T-helper 1 cell treated with Interleukin-12 subunit alpha and Interleukin-12 subunit beta and Interleukin-4 antibody, amounts not matched to agents 30 μg/mL and 1 μg/mL, for 36 hours (primary cell): ENCODE results near the gene CAMTA1.

Source experiments
- H3K27ac Mint-ChIP-seq: one replicate; pipeline ENCODE4 v1.8.0; 2021; ENCODE audit warnings: mild to moderate bottlenecking, mixed read lengths
- H3K27me3 Mint-ChIP-seq: one replicate; pipeline ENCODE4 v1.8.0; 2021; ENCODE audit warnings: low read depth, mixed read lengths
- H3K36me3 Mint-ChIP-seq: one replicate; pipeline ENCODE4 v1.8.0; 2021; ENCODE audit warnings: low read depth, mixed read lengths
- H3K4me1 Mint-ChIP-seq: one replicate; pipeline ENCODE4 v1.8.0; 2021; ENCODE audit warnings: low read depth, mixed read lengths
- H3K4me3 Mint-ChIP-seq: one replicate; pipeline ENCODE4 v1.8.0; 2021; ENCODE audit warnings: mild to moderate bottlenecking, moderate library complexity, mixed read lengths
- H3K9me3 Mint-ChIP-seq: one replicate; pipeline ENCODE4 v1.8.0; 2021; ENCODE audit warnings: mixed read lengths

CAMTA1 gene

GRCh38 chr1:7671676-7672075 is 886.4 kb downstream of the CAMTA1 start:
- Mint-ChIP-seq H3K27ac (no peak overlapping the region), H3K4me3 (no peak overlapping the region)

GRCh38 chr1:7672864-7673263 is 887.6 kb downstream of the CAMTA1 start:
- no peaks in the 10 kb centered on the region for H3K27me3 Mint-ChIP-seq
- no peaks in the 10 kb centered on the region for H3K4me1 Mint-ChIP-seq
- H3K9me3 Mint-ChIP-seq = no peaks in the 10 kb centered on the region
- no peak overlapping the region for H3K4me3 Mint-ChIP-seq
- H3K36me3 Mint-ChIP-seq = no peaks in the 10 kb centered on the region
- no peak overlapping the region for H3K27ac Mint-ChIP-seq

More at GRCh38 chr1:7671676-7672075, 886.4 kb downstream of the CAMTA1 start:
- Mint-ChIP-seq H3K4me1 (no peaks in the 10 kb centered on the region), H3K9me3 (no peaks in the 10 kb centered on the region), H3K27me3 (no peaks in the 10 kb centered on the region), H3K36me3 (no peaks in the 10 kb centered on the region)

- Mint-ChIP-seq H3K36me3 (no peaks in the 10 kb centered on the region), H3K4me1 (no peaks in the 10 kb centered on the region), H3K27ac (no peak overlapping the region), H3K4me3 (no peak overlapping the region), H3K27me3 (no peaks in the 10 kb centered on the region), H3K9me3 (no peaks in the 10 kb centered on the region)
Observed at GRCh38 chr1:7674972-7675371, 889.7 kb downstream of the CAMTA1 start.

GRCh38 chr1:7675431-7676273 is 890.4 kb downstream of the CAMTA1 start:
- no peaks in the 10 kb centered on the region for H3K4me1 Mint-ChIP-seq

GRCh38 chr1:7676274-7676945 is 891.2 kb downstream of the CAMTA1 start:
- H3K36me3 Mint-ChIP-seq = no peaks in the 10 kb centered on the region
- peaks cover 4% of the 10 kb centered on the region for H3K27me3 Mint-ChIP-seq
- H3K9me3 Mint-ChIP-seq = no peaks in the 10 kb centered on the region
- no peak overlapping the region for H3K4me3 Mint-ChIP-seq
- H3K4me1 Mint-ChIP-seq = no peaks in the 10 kb centered on the region
- no peak overlapping the region for H3K27ac Mint-ChIP-seq

More at GRCh38 chr1:7675431-7676273, 890.4 kb downstream of the CAMTA1 start:
- no peak overlapping the region for H3K4me3 Mint-ChIP-seq
- no peaks in the 10 kb centered on the region for H3K9me3 Mint-ChIP-seq
- no peaks in the 10 kb centered on the region for H3K36me3 Mint-ChIP-seq
- H3K27ac Mint-ChIP-seq = no peak overlapping the region
- H3K27me3 Mint-ChIP-seq = no peaks in the 10 kb centered on the region

GRCh38 chr1:7677111-7677510 is 891.9 kb downstream of the CAMTA1 start:
- Mint-ChIP-seq H3K4me1 (no peaks in the 10 kb centered on the region), H3K27ac (no peak overlapping the region), H3K27me3 (peaks cover 12% of the 10 kb centered on the region), H3K9me3 (no peaks in the 10 kb centered on the region), H3K36me3 (no peaks in the 10 kb centered on the region), H3K4me3 (no peak overlapping the region)

GRCh38 chr1:7677815-7678214 is 892.6 kb downstream of the CAMTA1 start:
- H3K4me1 Mint-ChIP-seq = no peaks in the 10 kb centered on the region
- no peaks in the 10 kb centered on the region for H3K9me3 Mint-ChIP-seq
- H3K27ac Mint-ChIP-seq = no peak overlapping the region
- peaks cover 13% of the 10 kb centered on the region for H3K27me3 Mint-ChIP-seq
- no peaks in the 10 kb centered on the region for H3K36me3 Mint-ChIP-seq
- no peak overlapping the region for H3K4me3 Mint-ChIP-seq

- Mint-ChIP-seq H3K27ac (no peak overlapping the region), H3K9me3 (no peaks in the 10 kb centered on the region), H3K27me3 (peaks cover 13% of the 10 kb centered on the region), H3K36me3 (no peaks in the 10 kb centered on the region), H3K4me1 (no peaks in the 10 kb centered on the region), H3K4me3 (no peak overlapping the region)
Observed at GRCh38 chr1:7678491-7679158, 893.4 kb downstream of the CAMTA1 start.

- H3K4me3 Mint-ChIP-seq = no peak overlapping the region
- no peak overlapping the region for H3K27ac Mint-ChIP-seq
- no peaks in the 10 kb centered on the region for H3K36me3 Mint-ChIP-seq
- no peaks in the 10 kb centered on the region for H3K4me1 Mint-ChIP-seq
- no peaks in the 10 kb centered on the region for H3K9me3 Mint-ChIP-seq
- H3K27me3 Mint-ChIP-seq = peaks cover 13% of the 10 kb centered on the region
Observed at GRCh38 chr1:7679159-7679872, 894.1 kb downstream of the CAMTA1 start.

- Mint-ChIP-seq H3K4me3 (no peak overlapping the region), H3K36me3 (no peaks in the 10 kb centered on the region), H3K4me1 (no peaks in the 10 kb centered on the region), H3K9me3 (no peaks in the 10 kb centered on the region), H3K27ac (no peak overlapping the region), H3K27me3 (peaks cover 13% of the 10 kb centered on the region)
Observed at GRCh38 chr1:7679873-7680206, 894.6 kb downstream of the CAMTA1 start.

- Mint-ChIP-seq H3K4me3 (peak overlapping the region; percentile 72), H3K4me1 (no peaks in the 10 kb centered on the region), H3K27ac (no peak overlapping the region), H3K9me3 (no peaks in the 10 kb centered on the region), H3K27me3 (peaks cover 13% of the 10 kb centered on the region), H3K36me3 (no peaks in the 10 kb centered on the region)
Observed at GRCh38 chr1:7680207-7680954, 895.1 kb downstream of the CAMTA1 start.

GRCh38 chr1:7680955-7681268 is 895.7 kb downstream of the CAMTA1 start:
- H3K27ac Mint-ChIP-seq = no peak overlapping the region
- H3K27me3 Mint-ChIP-seq = peaks cover 13% of the 10 kb centered on the region
- H3K4me1 Mint-ChIP-seq = no peaks in the 10 kb centered on the region
- no peaks in the 10 kb centered on the region for H3K9me3 Mint-ChIP-seq
- no peaks in the 10 kb centered on the region for H3K36me3 Mint-ChIP-seq
- H3K4me3 Mint-ChIP-seq = no peak overlapping the region

GRCh38 chr1:7681401-7681800 is 896.1 kb downstream of the CAMTA1 start:
- H3K27ac Mint-ChIP-seq = no peak overlapping the region
- H3K36me3 Mint-ChIP-seq = no peaks in the 10 kb centered on the region
- H3K4me1 Mint-ChIP-seq = no peaks in the 10 kb centered on the region
- peaks cover 13% of the 10 kb centered on the region for H3K27me3 Mint-ChIP-seq
- H3K4me3 Mint-ChIP-seq = no peak overlapping the region
- H3K9me3 Mint-ChIP-seq = no peaks in the 10 kb centered on the region

GRCh38 chr1:7683521-7683920 is 898.3 kb downstream of the CAMTA1 start:
- no peaks in the 10 kb centered on the region for H3K4me1 Mint-ChIP-seq
- H3K36me3 Mint-ChIP-seq = no peaks in the 10 kb centered on the region
- peaks cover 13% of the 10 kb centered on the region for H3K27me3 Mint-ChIP-seq
- no peaks in the 10 kb centered on the region for H3K9me3 Mint-ChIP-seq
- no peak overlapping the region for H3K27ac Mint-ChIP-seq
- no peak overlapping the region for H3K4me3 Mint-ChIP-seq
